Choroid plexus epithelial cell (primary cell): ENCODE data around the gene SGCE.
A peak's percentile ranks its signal among the peaks of the same experiment; 100 is the strongest.

Experiments used
- DNase-seq: peaks from one replicate; pipeline ENCODE4 v3.0.0-alpha.2; 2010; ENCODE audit warnings: low read depth
- H3K4me3 ChIP-seq: 2 replicates; pipeline ENCODE4 v1.5.1; 2011; ENCODE audit warnings: low read depth, mild to moderate bottlenecking, control low read depth, low read length, moderate library complexity
- TF ChIP-seq, protein P1 (sequence below): conservative IDR thresholded peaks from 2 replicates; pipeline ENCODE4 v1.5.1; 2011; ENCODE audit warnings: low read depth, mild to moderate bottlenecking, control low read depth, inconsistent platforms, low read length, moderate library complexity

SGCE gene

DNA sequence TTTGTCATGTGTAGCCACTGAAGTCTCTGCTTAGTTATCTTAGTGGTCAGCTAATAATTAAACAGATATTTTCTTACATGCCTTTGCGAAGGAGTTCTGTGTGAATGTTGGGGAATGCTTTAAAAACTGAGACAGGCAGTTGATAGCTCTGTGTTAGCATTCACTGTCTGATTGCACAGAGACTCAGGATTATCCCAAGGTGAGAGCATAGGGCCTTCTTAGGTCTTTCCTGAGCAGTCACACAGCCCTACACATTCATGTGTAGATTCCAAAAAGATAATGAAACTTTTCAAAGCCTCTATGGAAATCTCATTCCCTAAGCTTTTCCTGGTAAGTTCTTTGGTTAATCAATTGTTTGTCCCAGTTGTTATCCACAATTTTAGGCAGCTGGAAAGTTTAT is 78.6 kb downstream of the SGCE start:
- TF ChIP-seq, protein P1, sequence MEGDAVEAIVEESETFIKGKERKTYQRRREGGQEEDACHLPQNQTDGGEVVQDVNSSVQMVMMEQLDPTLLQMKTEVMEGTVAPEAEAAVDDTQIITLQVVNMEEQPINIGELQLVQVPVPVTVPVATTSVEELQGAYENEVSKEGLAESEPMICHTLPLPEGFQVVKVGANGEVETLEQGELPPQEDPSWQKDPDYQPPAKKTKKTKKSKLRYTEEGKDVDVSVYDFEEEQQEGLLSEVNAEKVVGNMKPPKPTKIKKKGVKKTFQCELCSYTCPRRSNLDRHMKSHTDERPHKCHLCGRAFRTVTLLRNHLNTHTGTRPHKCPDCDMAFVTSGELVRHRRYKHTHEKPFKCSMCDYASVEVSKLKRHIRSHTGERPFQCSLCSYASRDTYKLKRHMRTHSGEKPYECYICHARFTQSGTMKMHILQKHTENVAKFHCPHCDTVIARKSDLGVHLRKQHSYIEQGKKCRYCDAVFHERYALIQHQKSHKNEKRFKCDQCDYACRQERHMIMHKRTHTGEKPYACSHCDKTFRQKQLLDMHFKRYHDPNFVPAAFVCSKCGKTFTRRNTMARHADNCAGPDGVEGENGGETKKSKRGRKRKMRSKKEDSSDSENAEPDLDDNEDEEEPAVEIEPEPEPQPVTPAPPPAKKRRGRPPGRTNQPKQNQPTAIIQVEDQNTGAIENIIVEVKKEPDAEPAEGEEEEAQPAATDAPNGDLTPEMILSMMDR: no peak
- DNase-seq: no peak
- H3K4me3 ChIP-seq: no peak overlapping the region

DNA sequence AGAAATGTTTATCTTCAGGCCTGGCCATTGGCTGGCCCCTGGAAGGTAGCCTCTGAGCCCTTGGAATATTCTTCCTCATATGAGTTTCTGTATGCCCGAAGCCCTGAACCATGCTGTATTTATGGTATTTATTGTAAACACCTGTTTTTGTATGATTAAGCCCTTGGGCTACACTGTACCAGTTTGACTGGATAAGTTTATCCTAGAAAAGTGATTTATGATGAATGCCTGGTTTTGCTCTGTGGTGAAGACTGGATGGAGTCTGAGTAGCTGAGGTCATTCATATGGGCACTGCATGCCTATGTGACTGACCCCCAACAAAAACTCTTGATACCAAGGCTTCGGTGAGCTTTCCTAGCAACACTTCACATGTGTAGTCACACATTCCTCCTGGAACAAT is 79.6 kb downstream of the SGCE start:
- TF ChIP-seq, protein P1: no peak
- no peak for DNase-seq
- no peak overlapping the region for H3K4me3 ChIP-seq

DNA sequence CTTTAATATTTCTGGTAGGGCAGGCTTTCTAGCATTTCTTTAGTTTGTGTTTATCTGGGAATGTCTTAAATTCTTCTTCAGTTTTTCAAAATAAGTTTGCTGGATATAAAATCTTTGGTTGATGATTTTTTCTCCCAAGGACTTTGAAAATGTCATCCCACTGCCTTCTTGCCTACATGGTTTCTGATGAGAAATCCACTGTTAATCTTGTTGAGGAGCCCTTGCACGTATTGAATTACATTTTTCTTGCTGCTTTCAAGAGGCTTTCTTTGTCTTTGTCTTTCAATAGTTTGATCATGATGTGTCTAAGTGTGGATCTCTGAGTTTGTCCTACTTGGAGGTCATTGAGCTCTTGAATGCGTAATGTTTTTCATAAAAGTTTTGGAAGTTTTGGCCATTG is 80.3 kb downstream of the SGCE start:
- no peak for DNase-seq
- TF ChIP-seq, protein P1: no peak
- H3K4me3 ChIP-seq: no peak overlapping the region

GRCh38 chr7:94571816-94572215 is 84.1 kb downstream of the SGCE start:
- H3K4me3 ChIP-seq: no peak overlapping the region
- TF ChIP-seq, protein P1: no peak
- no peak for DNase-seq

DNA sequence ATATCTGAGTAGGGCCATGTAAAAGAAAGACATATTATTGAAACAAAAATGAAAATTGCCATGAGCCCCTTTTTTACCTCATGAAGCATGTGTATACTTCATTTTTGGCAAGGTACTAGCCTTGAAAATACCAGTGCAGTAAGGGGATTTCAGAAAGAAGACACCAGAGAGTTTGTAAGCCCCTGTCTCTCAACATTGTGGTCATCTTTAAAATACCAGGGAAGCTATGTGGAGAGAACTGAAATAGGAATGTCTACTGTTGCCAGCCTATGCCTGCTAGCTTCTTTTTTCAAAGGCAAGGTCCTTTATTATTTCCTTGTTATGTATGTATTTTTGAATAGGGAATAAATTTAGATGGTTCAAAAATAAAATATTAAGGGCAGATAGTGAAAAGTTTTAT is 88.5 kb downstream of the SGCE start:
- TF ChIP-seq, protein P1: no peak
- DNase-seq: no peak
- H3K4me3 ChIP-seq: no peak overlapping the region

DNA sequence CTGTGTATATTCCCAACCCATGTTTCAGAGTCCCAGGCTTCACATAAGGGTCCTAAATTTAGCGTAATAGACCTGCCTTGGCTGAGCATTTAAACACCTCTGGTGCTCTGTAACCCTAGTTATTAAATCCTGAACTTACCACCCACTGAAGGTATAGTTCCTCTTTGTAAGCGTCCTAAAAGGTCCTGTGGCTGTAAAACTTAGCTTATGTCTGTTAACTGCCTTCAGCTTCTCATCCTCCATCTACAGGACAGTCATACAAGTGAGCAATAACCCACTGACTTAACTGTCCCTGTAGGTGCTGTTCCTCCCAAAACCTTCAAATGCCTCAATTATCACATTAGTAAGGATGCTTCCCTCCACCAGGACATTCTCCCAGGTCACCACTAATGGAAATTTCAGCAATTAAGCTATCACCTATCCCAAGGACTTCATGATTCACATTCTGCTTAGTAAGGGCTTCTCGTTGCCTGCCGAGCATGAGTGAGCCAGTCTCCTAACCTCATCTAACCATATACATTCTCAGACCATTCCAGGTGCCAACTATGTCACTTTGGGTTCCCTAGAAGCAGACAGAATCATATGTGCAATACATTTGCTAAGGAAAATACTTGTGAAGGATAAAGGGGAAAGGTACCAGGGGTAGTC is 90.6 kb downstream of the SGCE start:
- TF ChIP-seq, protein P1: no peak
- H3K4me3 ChIP-seq: no peak overlapping the region
- DNase-seq: no peak

DNA sequence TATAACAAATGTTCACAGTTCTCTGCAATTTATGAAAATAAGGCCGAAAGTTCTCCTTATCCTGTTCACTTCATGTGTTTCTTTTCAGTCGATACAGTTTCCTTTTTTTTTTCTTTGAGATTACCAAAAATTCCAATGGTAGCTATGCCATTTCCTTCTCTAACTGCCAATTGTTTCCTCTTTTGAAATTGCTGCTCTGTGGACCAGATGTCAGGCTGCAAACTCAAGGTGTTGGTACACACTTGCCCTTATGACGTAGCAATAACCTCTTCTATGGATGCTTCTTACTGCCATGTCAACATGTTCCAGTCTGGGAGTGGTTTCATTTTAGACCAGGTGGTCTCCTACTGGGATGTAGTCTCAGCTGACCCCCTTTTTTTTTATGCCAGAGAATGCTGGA is 93.4 kb downstream of the SGCE start:
- TF ChIP-seq, protein P1: no peak
- DNase-seq: peak; percentile 17
- no peak overlapping the region for H3K4me3 ChIP-seq
